Tibial nerve (tissue), 3 donors: Measurements from ENCODE around the gene TIAM1.

Experiments
- POLR2A ChIP-seq, 2 donors: fragments of 450-650 bp; IDR thresholded peaks; one replicate each; pipeline ENCODE4 v1.6.1; 2017; ENCODE audit warnings: antibody characterized with exemption in 2 of 2, mild to moderate bottlenecking in 2 of 2, moderate library complexity in 2 of 2
- TF ChIP-seq, protein P1 (sequence below), 5 experiments: fragments of 200-600 bp in 3 of 5; fragments of 450-650 bp in 2 of 5; sonication (generic) in 3 of 5; IDR thresholded peaks; one replicate each; pipeline ENCODE4 v1.5.1; 2016 to 2019; ENCODE audit warnings: antibody characterized with exemption in 5 of 5, mild to moderate bottlenecking in 3 of 5, moderate library complexity in 2 of 5

GRCh38 chr21:31255896-31256295 lies 88.2 kb downstream of the TIAM1 start:
- no peak for TF ChIP-seq POLR2A (IDR thresholded peaks at IDR 0.05)
- TF ChIP-seq, protein P1, sequence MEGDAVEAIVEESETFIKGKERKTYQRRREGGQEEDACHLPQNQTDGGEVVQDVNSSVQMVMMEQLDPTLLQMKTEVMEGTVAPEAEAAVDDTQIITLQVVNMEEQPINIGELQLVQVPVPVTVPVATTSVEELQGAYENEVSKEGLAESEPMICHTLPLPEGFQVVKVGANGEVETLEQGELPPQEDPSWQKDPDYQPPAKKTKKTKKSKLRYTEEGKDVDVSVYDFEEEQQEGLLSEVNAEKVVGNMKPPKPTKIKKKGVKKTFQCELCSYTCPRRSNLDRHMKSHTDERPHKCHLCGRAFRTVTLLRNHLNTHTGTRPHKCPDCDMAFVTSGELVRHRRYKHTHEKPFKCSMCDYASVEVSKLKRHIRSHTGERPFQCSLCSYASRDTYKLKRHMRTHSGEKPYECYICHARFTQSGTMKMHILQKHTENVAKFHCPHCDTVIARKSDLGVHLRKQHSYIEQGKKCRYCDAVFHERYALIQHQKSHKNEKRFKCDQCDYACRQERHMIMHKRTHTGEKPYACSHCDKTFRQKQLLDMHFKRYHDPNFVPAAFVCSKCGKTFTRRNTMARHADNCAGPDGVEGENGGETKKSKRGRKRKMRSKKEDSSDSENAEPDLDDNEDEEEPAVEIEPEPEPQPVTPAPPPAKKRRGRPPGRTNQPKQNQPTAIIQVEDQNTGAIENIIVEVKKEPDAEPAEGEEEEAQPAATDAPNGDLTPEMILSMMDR (IDR thresholded peaks at IDR 0.05), result no peak
